Measurements from ENCODE around the gene ADAMTS16.

ADAMTS16 gene

DNA sequence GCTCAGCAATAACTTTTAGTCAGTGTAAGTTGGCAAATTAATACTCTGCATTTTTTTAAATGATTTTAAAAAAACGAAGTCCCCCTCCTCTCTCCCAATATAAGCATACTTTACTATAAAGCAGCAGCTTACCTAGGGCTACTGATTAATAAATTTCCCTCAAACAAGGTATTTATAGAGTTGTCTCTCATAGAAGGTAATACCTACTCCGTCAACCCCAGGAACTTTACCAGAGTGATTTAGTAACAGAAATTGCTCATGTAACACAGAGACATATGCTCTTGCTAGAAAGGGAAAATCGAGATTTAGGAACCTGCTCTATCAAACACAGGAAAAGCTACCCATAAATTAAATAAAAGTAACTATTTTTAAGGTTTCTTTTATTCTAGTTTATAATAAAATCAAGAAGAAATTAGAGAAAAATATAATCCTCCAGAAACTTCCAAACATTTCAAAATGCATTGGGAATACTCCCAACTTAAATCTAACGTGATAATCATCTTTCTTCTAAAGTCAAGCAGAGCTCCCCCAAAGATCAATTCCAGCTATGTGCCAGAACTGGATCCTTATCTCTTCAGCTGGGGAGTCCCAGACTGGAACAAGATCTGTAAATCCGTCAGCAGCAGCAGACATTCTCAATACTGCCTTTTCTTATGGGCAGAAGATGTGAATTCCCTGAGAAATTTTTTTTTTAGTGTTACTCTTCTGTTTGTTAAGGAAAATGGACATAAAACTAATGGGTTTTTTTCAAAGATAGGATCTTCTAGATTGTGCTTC lies 69.6 kb downstream of the ADAMTS16 start:
- Histone ChIP-seq H3K9me3 (replicated peaks; ENCODE audit: insufficient read depth, low read length) (no peaks in the 10 kb centered on the region), H3K79me2 (ENCODE audit: low read length) (no peaks in the 10 kb centered on the region), H3K4me3 (ENCODE audit: low read length) (no peak overlapping the region), H3K4me2 (ENCODE audit: low read depth, low read length) (no peak overlapping the region), H3K27me3 (replicated peaks; ENCODE audit: insufficient read depth, low read length) (no peaks in the 10 kb centered on the region), H2AFZ (ENCODE audit: low read length) (no peak overlapping the region), H3K4me1 (ENCODE audit: low read length) (no peaks in the 10 kb centered on the region), H3K36me3 (replicated peaks; ENCODE audit: insufficient read depth, low read length) (no peaks in the 10 kb centered on the region), H3K9me2 (replicated peaks; ENCODE audit: insufficient read depth, low read length) (no peaks in the 10 kb centered on the region), H3K27ac (ENCODE audit: low read length) (no peak overlapping the region), H4K20me1 (ENCODE audit: insufficient read depth, low read length) (no peaks in the 10 kb centered on the region), H3F3A (ENCODE audit: insufficient read depth, low read length) (no peaks in the 10 kb centered on the region), H3K9ac (ENCODE audit: low read length) (no peak overlapping the region)
- TF ChIP-seq EZH2phosphoT487 (IDR thresholded peaks at IDR 0.05; ENCODE audit: low read length) (no peak), EZH2 (optimal IDR thresholded peaks at IDR 0.05; ENCODE audit: low read depth, low read length) (no peak), CTCF (IDR thresholded peaks at IDR 0.05; ENCODE audit: low read length) (no peak)
- no peak for DNase-seq

GRCh38 chr5:5217371-5217770 lies 77.2 kb downstream of the ADAMTS16 start:
- no peak overlapping the region for H3K9ac ChIP-seq (ENCODE audit: low read length)
- H3K4me3 ChIP-seq (ENCODE audit: low read length), result no peak overlapping the region
- TF ChIP-seq CTCF (IDR thresholded peaks at IDR 0.05; ENCODE audit: low read length) (no peak), EZH2phosphoT487 (IDR thresholded peaks at IDR 0.05; ENCODE audit: low read length) (no peak), EZH2 (optimal IDR thresholded peaks at IDR 0.05; ENCODE audit: low read depth, low read length) (no peak)
- no peaks in the 10 kb centered on the region for H3K4me1 ChIP-seq (ENCODE audit: low read length)
- H2AFZ ChIP-seq (ENCODE audit: low read length), result no peak overlapping the region
- H3K9me3 ChIP-seq (replicated peaks; ENCODE audit: insufficient read depth, low read length), result no peaks in the 10 kb centered on the region
- H3K4me2 ChIP-seq (ENCODE audit: low read depth, low read length), result no peak overlapping the region
- no peaks in the 10 kb centered on the region for H3K36me3 ChIP-seq (replicated peaks; ENCODE audit: insufficient read depth, low read length)
- H3K27me3 ChIP-seq (replicated peaks; ENCODE audit: insufficient read depth, low read length), result no peaks in the 10 kb centered on the region
- H3K27ac ChIP-seq (ENCODE audit: low read length), result no peak overlapping the region
- no peaks in the 10 kb centered on the region for H3K79me2 ChIP-seq (ENCODE audit: low read length)
- H3K9me2 ChIP-seq (replicated peaks; ENCODE audit: insufficient read depth, low read length), result no peaks in the 10 kb centered on the region
- peak; percentile 27 for DNase-seq
- no peaks in the 10 kb centered on the region for H4K20me1 ChIP-seq (ENCODE audit: insufficient read depth, low read length)
- no peaks in the 10 kb centered on the region for H3F3A ChIP-seq (ENCODE audit: insufficient read depth, low read length)

DNA sequence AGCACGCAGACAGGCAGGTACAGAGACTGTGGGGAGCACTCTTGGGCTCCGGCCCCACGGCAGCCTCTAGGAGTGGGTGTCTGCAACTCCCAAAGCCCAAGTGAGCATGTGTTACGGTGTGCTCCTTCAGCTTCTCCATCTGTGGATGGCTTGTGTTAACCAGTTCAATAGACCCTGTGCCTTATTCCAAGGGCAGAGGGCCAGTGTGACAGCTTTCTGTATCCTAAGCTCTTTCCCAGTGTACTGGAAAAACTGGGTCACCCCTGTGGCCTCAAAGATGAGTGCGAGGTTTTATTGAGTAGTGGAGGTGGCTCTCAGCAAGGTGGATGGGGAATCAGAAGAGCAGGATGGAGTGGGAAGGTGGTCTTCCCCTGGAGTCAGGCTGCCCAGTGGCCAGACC lies 78.3 kb downstream of the ADAMTS16 start:
- Histone ChIP-seq H4K20me1 (ENCODE audit: insufficient read depth, low read length) (no peaks in the 10 kb centered on the region), H3K79me2 (ENCODE audit: low read length) (no peaks in the 10 kb centered on the region), H3K27ac (ENCODE audit: low read length) (no peak overlapping the region), H3K27me3 (replicated peaks; ENCODE audit: insufficient read depth, low read length) (no peaks in the 10 kb centered on the region), H3K9me2 (replicated peaks; ENCODE audit: insufficient read depth, low read length) (no peaks in the 10 kb centered on the region), H3K4me3 (ENCODE audit: low read length) (no peak overlapping the region), H3F3A (ENCODE audit: insufficient read depth, low read length) (no peaks in the 10 kb centered on the region), H3K9me3 (replicated peaks; ENCODE audit: insufficient read depth, low read length) (no peaks in the 10 kb centered on the region), H2AFZ (ENCODE audit: low read length) (no peak overlapping the region), H3K4me2 (ENCODE audit: low read depth, low read length) (no peak overlapping the region), H3K36me3 (replicated peaks; ENCODE audit: insufficient read depth, low read length) (no peaks in the 10 kb centered on the region), H3K9ac (ENCODE audit: low read length) (no peak overlapping the region), H3K4me1 (ENCODE audit: low read length) (no peaks in the 10 kb centered on the region)
- no peak for DNase-seq
- no peak for TF ChIP-seq EZH2 (optimal IDR thresholded peaks at IDR 0.05; ENCODE audit: low read depth, low read length)

- no peaks in the 10 kb centered on the region for H3K4me1 ChIP-seq (ENCODE audit: low read length)
- H3K9me2 ChIP-seq (replicated peaks; ENCODE audit: insufficient read depth, low read length), result no peaks in the 10 kb centered on the region
- H3F3A ChIP-seq (ENCODE audit: insufficient read depth, low read length), result no peaks in the 10 kb centered on the region
- H2AFZ ChIP-seq (ENCODE audit: low read length), result no peak overlapping the region
- H3K79me2 ChIP-seq (ENCODE audit: low read length), result no peaks in the 10 kb centered on the region
- H3K9me3 ChIP-seq (replicated peaks; ENCODE audit: insufficient read depth, low read length), result no peaks in the 10 kb centered on the region
- H3K27me3 ChIP-seq (replicated peaks; ENCODE audit: insufficient read depth, low read length), result no peaks in the 10 kb centered on the region
- TF ChIP-seq CTCF (IDR thresholded peaks at IDR 0.05; ENCODE audit: low read length) (no peak), EZH2 (optimal IDR thresholded peaks at IDR 0.05; ENCODE audit: low read depth, low read length) (no peak), EZH2phosphoT487 (IDR thresholded peaks at IDR 0.05; ENCODE audit: low read length) (no peak)
- H3K27ac ChIP-seq (ENCODE audit: low read length), result no peak overlapping the region
- no peak overlapping the region for H3K4me3 ChIP-seq (ENCODE audit: low read length)
- no peak overlapping the region for H3K4me2 ChIP-seq (ENCODE audit: low read depth, low read length)
- no peak for DNase-seq
- H3K36me3 ChIP-seq (replicated peaks; ENCODE audit: insufficient read depth, low read length), result no peaks in the 10 kb centered on the region
- no peaks in the 10 kb centered on the region for H4K20me1 ChIP-seq (ENCODE audit: insufficient read depth, low read length)
- H3K9ac ChIP-seq (ENCODE audit: low read length), result no peak overlapping the region
Measured at GRCh38 chr5:5219541-5219940, 79.4 kb downstream of the ADAMTS16 start.

All from MM.1S (cell line).